Memory B cell (primary cell): ENCODE measurements around the gene SOX6.
"Not testable (repeated sequence)": the region's sequence is repeated elsewhere in the genome, so short reads cannot be mapped to it uniquely, and the experiment has no call there.

Experiments
- ATAC-seq: fragments of 150-1000 bp; cut with Tn5 transposase; 2 replicates; pipeline ENCODE4 v1.10.0; 2021; ENCODE audit warnings: low read depth, mild to moderate bottlenecking, moderate library complexity
- DNase-seq, 2 donors: peaks; one replicate each; pipeline ENCODE4 v3.0.0; 2022; ENCODE audit warnings: low spot score in 2 of 2
- H3K27ac Mint-ChIP-seq: one replicate; pipeline ENCODE4 v1.8.0; 2022; ENCODE audit warnings: mild to moderate bottlenecking, moderate library complexity, mixed read lengths
- H3K27me3 Mint-ChIP-seq: one replicate; pipeline ENCODE4 v1.8.0; 2022; ENCODE audit warnings: mixed read lengths
- H3K36me3 Mint-ChIP-seq: one replicate; pipeline ENCODE4 v1.8.0; 2022; ENCODE audit warnings: mild to moderate bottlenecking, mixed read lengths
- H3K4me1 Mint-ChIP-seq: one replicate; pipeline ENCODE4 v1.8.0; 2022; ENCODE audit warnings: mixed read lengths
- H3K4me3 Mint-ChIP-seq: one replicate; pipeline ENCODE4 v1.8.0; 2022; ENCODE audit warnings: mild to moderate bottlenecking, moderate library complexity, mixed read lengths
- H3K9me3 Mint-ChIP-seq: one replicate; pipeline ENCODE4 v1.8.0; 2022; ENCODE audit warnings: mixed read lengths

Gene SOX6

GRCh38 chr11:16034074-16034473 lies 322.3 kb downstream of the SOX6 start:
- H3K9me3 Mint-ChIP-seq, result peaks cover 1% of the 10 kb centered on the region
- ATAC-seq, result no peak

DNA sequence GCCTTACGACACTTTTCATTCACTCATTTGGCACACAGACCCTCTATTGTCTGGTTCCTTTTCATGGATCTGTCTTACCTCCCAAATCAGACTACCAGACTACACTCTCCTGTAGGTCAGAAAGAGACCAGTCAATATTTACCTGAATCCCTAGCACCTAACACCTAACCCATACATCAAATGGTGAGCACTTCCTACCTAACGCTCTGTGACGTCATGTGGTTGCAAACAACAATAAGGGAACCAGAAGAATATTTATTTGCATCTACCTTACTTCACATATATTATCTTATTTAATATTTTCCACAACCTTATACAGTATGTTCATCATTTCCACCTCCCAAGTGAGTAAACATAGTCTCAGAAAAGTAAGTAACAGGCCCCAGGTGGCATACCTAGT lies 323.4 kb downstream of the SOX6 start:
- no peak overlapping the region for H3K4me3 Mint-ChIP-seq
- DNase-seq, result no peak
- ATAC-seq, result no peak

More at GRCh38 chr11:16034074-16034473, 322.3 kb downstream of the SOX6 start:
- no peak for DNase-seq
- no peak overlapping the region for H3K27ac Mint-ChIP-seq
- no peaks in the 10 kb centered on the region for H3K36me3 Mint-ChIP-seq
- no peaks in the 10 kb centered on the region for H3K27me3 Mint-ChIP-seq
- H3K4me1 Mint-ChIP-seq, result no peaks in the 10 kb centered on the region
- no peak overlapping the region for H3K4me3 Mint-ChIP-seq

DNA sequence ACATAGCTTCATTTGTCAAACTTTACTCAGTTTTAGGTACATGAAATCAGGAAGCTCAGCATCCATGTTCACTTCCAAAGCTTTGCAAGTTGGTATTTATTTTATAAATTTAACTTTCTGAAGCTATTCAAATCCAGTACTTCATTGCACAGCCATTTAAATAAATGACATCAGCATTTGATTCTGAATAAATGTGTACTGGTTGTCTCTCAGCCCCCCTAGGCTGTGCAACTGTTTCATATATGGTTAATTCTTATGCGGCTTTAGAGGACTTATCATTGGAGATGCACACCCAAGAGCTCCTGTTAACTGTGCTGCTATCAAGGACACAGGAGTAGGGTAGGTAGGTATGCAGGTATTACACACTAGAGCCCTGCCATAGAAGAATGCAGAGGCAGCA lies 325.1 kb downstream of the SOX6 start:
- H3K27ac Mint-ChIP-seq, result no peak overlapping the region
- H3K27me3 Mint-ChIP-seq, result no peaks in the 10 kb centered on the region
- ATAC-seq (no peak), DNase-seq (no peak)
- no peak overlapping the region for H3K4me3 Mint-ChIP-seq
- H3K36me3 Mint-ChIP-seq, result no peaks in the 10 kb centered on the region
- no peaks in the 10 kb centered on the region for H3K4me1 Mint-ChIP-seq
- H3K9me3 Mint-ChIP-seq, result peaks cover 1% of the 10 kb centered on the region

More for the DNA sequence above, 323.4 kb downstream of the SOX6 start:
- Mint-ChIP-seq H3K27ac (no peak overlapping the region), H3K9me3 (peaks cover 1% of the 10 kb centered on the region), H3K4me1 (no peaks in the 10 kb centered on the region), H3K36me3 (no peaks in the 10 kb centered on the region), H3K27me3 (no peaks in the 10 kb centered on the region)

- Mint-ChIP-seq H3K36me3 (no peaks in the 10 kb centered on the region), H3K27me3 (no peaks in the 10 kb centered on the region), H3K4me1 (no peaks in the 10 kb centered on the region), H3K4me3 (no peak overlapping the region), H3K9me3 (peaks cover 1% of the 10 kb centered on the region), H3K27ac (no peak overlapping the region)
- DNase-seq (no peak), ATAC-seq (no peak)
Observed at GRCh38 chr11:16030664-16031063, 325.7 kb downstream of the SOX6 start.

DNA sequence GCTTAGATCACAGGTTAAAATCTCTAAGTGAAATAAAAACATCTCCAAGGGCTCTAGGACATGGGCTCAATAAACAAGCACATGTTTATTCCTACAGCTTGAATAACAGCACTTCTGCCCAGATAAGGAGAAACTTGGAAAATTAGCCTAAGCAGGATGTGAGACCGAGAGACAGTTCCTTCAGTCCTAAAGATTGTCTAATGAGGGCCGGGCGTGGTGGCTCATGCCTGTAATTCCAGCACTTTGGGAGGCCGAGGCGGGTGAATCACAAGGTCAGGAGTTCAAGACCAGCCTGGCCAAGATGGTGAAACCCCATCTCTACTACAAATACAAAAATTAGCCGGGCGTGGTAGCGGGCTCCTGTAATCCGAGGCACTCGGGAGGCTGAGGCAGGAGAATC lies 327.2 kb downstream of the SOX6 start:
- H3K4me3 Mint-ChIP-seq, result not testable (repeated sequence)

GRCh38 chr11:16028419-16028818 lies 327.9 kb downstream of the SOX6 start:
- H3K4me3 Mint-ChIP-seq, result no peak overlapping the region
- H3K27me3 Mint-ChIP-seq, result no peaks in the 10 kb centered on the region
- H3K9me3 Mint-ChIP-seq, result peaks cover 1% of the 10 kb centered on the region
- H3K36me3 Mint-ChIP-seq, result no peaks in the 10 kb centered on the region
- H3K27ac Mint-ChIP-seq, result no peak overlapping the region
- no peak for ATAC-seq
- no peaks in the 10 kb centered on the region for H3K4me1 Mint-ChIP-seq
- no peak for DNase-seq

More for the DNA sequence above, 327.2 kb downstream of the SOX6 start:
- H3K4me1 Mint-ChIP-seq, H3K9me3 Mint-ChIP-seq, H3K36me3 Mint-ChIP-seq, DNase-seq, ATAC-seq, H3K27me3 Mint-ChIP-seq, H3K27ac Mint-ChIP-seq: not testable (repeated sequence)

DNA sequence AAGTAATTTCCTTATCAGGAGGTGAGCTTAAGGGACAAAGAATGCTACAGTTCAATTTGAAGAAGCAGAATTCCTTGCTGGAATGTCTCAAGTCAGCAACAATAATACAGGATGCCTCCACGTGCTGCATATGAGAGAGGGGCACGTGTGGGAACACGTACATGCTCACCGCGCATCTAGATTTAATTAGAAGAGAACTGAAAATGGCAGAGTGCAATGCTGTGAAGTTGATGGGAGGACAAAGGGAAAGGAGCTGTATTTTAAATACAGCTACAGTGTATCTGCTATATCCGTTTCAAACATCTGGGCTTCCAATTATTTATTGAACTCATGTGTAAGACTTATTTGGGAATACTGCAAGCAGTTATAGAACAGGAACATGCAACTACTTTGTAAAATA lies 328.7 kb downstream of the SOX6 start:
- H3K4me3 Mint-ChIP-seq, result no peak overlapping the region
- DNase-seq (no peak), ATAC-seq (no peak)
- H3K27ac Mint-ChIP-seq, result no peak overlapping the region
- peaks cover 1% of the 10 kb centered on the region for H3K9me3 Mint-ChIP-seq
- H3K4me1 Mint-ChIP-seq, result no peaks in the 10 kb centered on the region
- H3K36me3 Mint-ChIP-seq, result no peaks in the 10 kb centered on the region
- no peaks in the 10 kb centered on the region for H3K27me3 Mint-ChIP-seq

DNA sequence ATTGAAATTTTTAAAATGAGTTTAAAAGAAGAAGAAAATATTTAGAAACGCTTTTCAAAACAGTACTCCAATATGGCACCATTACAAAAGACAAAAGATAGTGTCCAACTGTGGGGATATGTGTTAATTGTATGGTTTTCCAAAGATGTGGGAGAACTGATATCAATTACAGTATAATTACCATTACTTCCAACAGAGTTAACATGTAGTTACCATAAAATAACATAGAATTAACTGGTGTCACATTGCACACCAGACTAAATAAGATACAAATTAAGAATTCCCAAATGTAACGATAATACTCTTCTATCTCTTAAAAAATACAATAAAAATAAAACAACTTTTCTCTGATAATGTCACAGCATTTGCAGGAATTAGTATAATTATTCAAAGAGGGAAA lies 329.5 kb downstream of the SOX6 start:
- ATAC-seq (no peak), DNase-seq (no peak)
- Mint-ChIP-seq H3K36me3 (no peaks in the 10 kb centered on the region), H3K9me3 (peaks cover 3% of the 10 kb centered on the region), H3K4me3 (no peak overlapping the region), H3K4me1 (no peaks in the 10 kb centered on the region), H3K27me3 (no peaks in the 10 kb centered on the region), H3K27ac (no peak overlapping the region)

DNA sequence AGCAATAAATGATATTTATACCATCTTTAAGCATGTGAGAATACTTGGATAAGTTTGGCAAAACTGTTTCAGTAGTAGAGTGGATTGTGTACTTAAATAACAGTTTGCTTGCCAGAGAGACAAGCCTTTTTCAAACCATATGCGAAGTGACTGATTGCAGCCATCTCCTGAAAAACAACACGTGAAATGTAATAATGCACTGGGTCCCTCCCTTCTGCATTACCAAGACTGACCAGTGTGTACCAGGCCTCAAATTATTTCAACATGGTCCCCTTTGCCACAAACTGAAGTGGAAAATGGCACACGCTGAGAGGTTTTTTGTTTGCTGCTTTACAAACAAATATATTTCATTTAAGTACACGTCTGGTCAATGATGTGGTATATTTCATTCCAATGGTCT lies 337.4 kb downstream of the SOX6 start:
- Mint-ChIP-seq H3K27me3 (no peaks in the 10 kb centered on the region), H3K27ac (no peak overlapping the region), H3K36me3 (no peaks in the 10 kb centered on the region), H3K4me3 (no peak overlapping the region), H3K4me1 (no peaks in the 10 kb centered on the region), H3K9me3 (peaks cover 1% of the 10 kb centered on the region)
- ATAC-seq (no peak), DNase-seq (no peak)

GRCh38 chr11:16016468-16016829 lies 339.9 kb downstream of the SOX6 start:
- Mint-ChIP-seq H3K27me3 (no peaks in the 10 kb centered on the region), H3K4me1 (no peaks in the 10 kb centered on the region), H3K27ac (no peak overlapping the region), H3K4me3 (no peak overlapping the region), H3K9me3 (no peaks in the 10 kb centered on the region), H3K36me3 (no peaks in the 10 kb centered on the region)
- ATAC-seq (no peak), DNase-seq (no peak)

DNA sequence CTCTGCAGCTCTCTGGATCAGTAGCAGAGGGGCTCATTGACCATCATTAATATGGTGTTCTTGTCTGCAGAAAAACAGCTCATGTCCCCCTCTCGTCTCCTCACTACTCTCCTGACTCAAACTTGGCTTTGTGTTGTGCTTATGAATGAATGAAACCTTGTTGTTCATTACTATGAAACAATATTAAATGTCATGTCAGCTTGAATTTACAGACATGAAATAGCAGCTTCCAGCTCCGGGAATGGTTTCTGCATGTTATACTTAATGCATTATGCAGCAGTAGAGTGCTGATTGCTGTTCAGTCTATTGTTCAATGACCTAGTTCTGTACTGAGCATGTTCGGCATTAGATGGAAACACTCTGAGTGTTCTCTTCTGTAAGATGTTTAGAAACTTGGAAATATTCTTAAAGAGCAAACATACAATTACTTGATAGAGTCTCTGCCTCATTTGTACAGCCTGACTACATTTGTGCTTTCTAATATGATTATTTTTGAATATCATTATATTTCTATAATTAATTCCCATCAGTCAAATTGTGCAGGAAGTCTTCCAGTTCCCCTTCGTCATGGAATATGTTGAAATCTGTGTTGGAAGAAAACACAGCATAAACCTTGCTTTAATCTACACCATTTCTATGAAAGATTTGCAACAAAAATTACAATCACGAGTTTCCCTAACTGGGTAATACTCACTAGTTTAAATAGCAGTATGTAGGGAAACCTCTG lies 340.4 kb downstream of the SOX6 start:
- DNase-seq (no peak), ATAC-seq (no peak)
- Mint-ChIP-seq H3K4me3 (no peak overlapping the region), H3K27me3 (no peaks in the 10 kb centered on the region), H3K9me3 (no peaks in the 10 kb centered on the region), H3K36me3 (no peaks in the 10 kb centered on the region), H3K4me1 (no peaks in the 10 kb centered on the region), H3K27ac (no peak overlapping the region)

- H3K9me3 Mint-ChIP-seq, result peaks cover 2% of the 10 kb centered on the region
- DNase-seq, result no peak
- no peak for ATAC-seq
Observed at GRCh38 chr11:16013649-16014275, 342.6 kb downstream of the SOX6 start.

GRCh38 chr11:16013242-16013641 lies 343.1 kb downstream of the SOX6 start:
- ATAC-seq, result no peak
- no peak for DNase-seq
- Mint-ChIP-seq H3K4me3 (no peak overlapping the region), H3K4me1 (no peaks in the 10 kb centered on the region), H3K27me3 (no peaks in the 10 kb centered on the region), H3K36me3 (no peaks in the 10 kb centered on the region), H3K27ac (no peak overlapping the region), H3K9me3 (peaks cover 2% of the 10 kb centered on the region)

More at GRCh38 chr11:16013649-16014275, 342.6 kb downstream of the SOX6 start:
- H3K27ac Mint-ChIP-seq, result no peak overlapping the region
- no peak overlapping the region for H3K4me3 Mint-ChIP-seq
- no peaks in the 10 kb centered on the region for H3K36me3 Mint-ChIP-seq
- H3K4me1 Mint-ChIP-seq, result no peaks in the 10 kb centered on the region
- H3K27me3 Mint-ChIP-seq, result no peaks in the 10 kb centered on the region

- DNase-seq (no peak), ATAC-seq (no peak)
- Mint-ChIP-seq H3K36me3 (no peaks in the 10 kb centered on the region), H3K4me3 (no peak overlapping the region), H3K27ac (no peak overlapping the region), H3K4me1 (no peaks in the 10 kb centered on the region), H3K9me3 (peaks cover 2% of the 10 kb centered on the region), H3K27me3 (no peaks in the 10 kb centered on the region)
Observed at GRCh38 chr11:16012125-16012751, 344.1 kb downstream of the SOX6 start.
